Ovary (tissue), 9 donors: Measurements from ENCODE around the gene UBN1. TPM values are rescaled to one million over a fixed set of nuclear protein-coding genes. Genes with fewer than 3 reads are reported as not detected.

Experiments used
- DNase-seq, 5 donors: peaks; one replicate each; pipeline ENCODE4 v3.0.0-alpha.2; 2019 to 2020
- H3K27ac ChIP-seq, 2 donors: fragments of 200-600 bp; one replicate each; pipeline versions ENCODE4 v1.5.1 to v1.8.0; 2019 to 2022
- H3K27me3 ChIP-seq: fragments of 200-600 bp; one replicate; pipeline ENCODE4 v1.8.0; 2022
- H3K36me3 ChIP-seq: fragments of 200-600 bp; sonication (generic); one replicate; pipeline ENCODE4 v1.5.1; 2019
- H3K4me1 ChIP-seq: one replicate; pipeline ENCODE4 v1.8.1; 2013; ENCODE audit warnings: mild to moderate bottlenecking, moderate library complexity; ENCODE audit not compliant: insufficient read depth
- H3K4me3 ChIP-seq: fragments of 200-600 bp; sonication (generic); one replicate; pipeline ENCODE4 v1.5.1; 2017
- H3K9me3 ChIP-seq, 2 donors: fragments of 200-600 bp in 1 of 2; sonication (generic) in 1 of 2; one replicate each; pipeline versions ENCODE4 v1.5.1 to v1.8.1; 2013 to 2019; ENCODE audit warnings: mild to moderate bottlenecking in 1 of 2, moderate library complexity in 1 of 2
- EP300 ChIP-seq: sonication (generic); formaldehyde crosslinking; IDR thresholded peaks from one replicate; pipeline ENCODE4 v1.6.1; 2017; ENCODE audit warnings: antibody characterized with exemption
- POLR2A ChIP-seq: fragments of 450-650 bp; IDR thresholded peaks from one replicate; pipeline ENCODE4 v1.6.1; 2017; ENCODE audit warnings: antibody characterized with exemption, mild to moderate bottlenecking, moderate library complexity
- WGBS, 3 donors: extraction: QIAGEN DNeasy Blood & Tissue Kit in 1 of 3; methylation state at CpG; one replicate each; pipeline versions ENCODE4 v1.1.5 to v1.1.7; 2013 to 2017; 5-methylcytosine and 5-hydroxymethylcytosine counted together
- intact Hi-C, 4 donors: fragments of 100-400 bp; cut with DNase I; formaldehyde crosslinking; loops; one replicate each; pipeline versions ENCODE4 v1.11.0 to v1.15.1; 2022 to 2023
- polyA plus RNA-seq, 2 donors: library from polyadenylated mRNA; stranded (reverse); fragments of 200-250 nt in 1 of 2; fragments of 350-450 nt in 1 of 2; fragmentation: Illumina TruSeq in 1 of 2; extraction: RNeasy Lipid Tissue Mini Kit (QIAGEN cat#74804) in 1 of 2; gene quantifications; one replicate each; pipeline ENCODE4 v1.2.3, GENCODE V29; 2013 to 2014
- total RNA-seq, 7 donors: library from RNA; depleted of rRNA in 2 of 7; stranded (reverse); fragments of >200 nt in 2 of 7; fragmentation: NEBNext Ultra II Directional in 3 of 7; extraction: Animal tissue kit (Norgen Biotek cat#: 25700) in 3 of 7; gene quantifications; one replicate each; pipeline versions ENCODE4 v1.1.0 to v1.2.4, GENCODE V29; 2016 to 2023
- TF ChIP-seq, protein P1 (sequence below), 3 donors: fragments of 450-650 bp in 2 of 3; fragments of 200-600 bp in 1 of 3; IDR thresholded peaks; one replicate each; pipeline versions ENCODE4 v1.5.1 to v1.8.0; 2016 to 2022; ENCODE audit warnings: antibody characterized with exemption in 3 of 3, mild to moderate bottlenecking in 1 of 3
- donor health status: DM: no; HTN: no; CAD: no; lungs with moderate emphysema.
- donor health status: DM: no; HTN: no; CAD: no.
- donor health status: Bipolar disorder and iron deficiency.
- donor health status: DM: yes; HTN: yes; CAD: no.
- donor health status: DM: no; HTN: no; CAD: no.
- donor health status: DM: yes; HTN: yes; CAD: no.

The UBN1 gene
- total and polyA plus RNA-seq, 9 donors: 14.5 to 41.3 (median 24.0) TPM

DNA sequence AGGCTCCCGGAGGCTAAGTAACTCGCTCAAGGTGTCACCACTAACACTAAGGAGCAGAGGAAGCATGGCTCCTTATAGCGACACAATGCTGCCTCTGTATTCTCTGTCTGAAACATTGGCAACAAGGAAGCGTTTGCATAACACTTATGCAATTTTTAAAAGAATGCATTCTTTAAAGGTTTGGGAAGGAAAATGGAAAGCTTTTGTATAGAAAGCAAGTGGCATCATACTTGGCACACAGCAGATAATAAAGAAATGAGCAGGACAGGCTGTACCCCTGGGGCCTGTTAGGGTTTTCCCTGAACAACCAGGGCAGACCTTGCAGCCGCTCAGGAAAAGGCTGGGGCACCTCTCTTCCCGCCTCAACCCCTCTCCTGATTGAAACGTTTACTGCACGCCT lies 52.8 kb downstream of the UBN1 start:
- intact Hi-C loops: no loop called here
- 58 to 67% (median 65%) methylated on average over 8 of the region's 8 CpGs for WGBS, 3 donors
- H3K36me3 ChIP-seq: no peaks in the 10 kb centered on the region

DNA sequence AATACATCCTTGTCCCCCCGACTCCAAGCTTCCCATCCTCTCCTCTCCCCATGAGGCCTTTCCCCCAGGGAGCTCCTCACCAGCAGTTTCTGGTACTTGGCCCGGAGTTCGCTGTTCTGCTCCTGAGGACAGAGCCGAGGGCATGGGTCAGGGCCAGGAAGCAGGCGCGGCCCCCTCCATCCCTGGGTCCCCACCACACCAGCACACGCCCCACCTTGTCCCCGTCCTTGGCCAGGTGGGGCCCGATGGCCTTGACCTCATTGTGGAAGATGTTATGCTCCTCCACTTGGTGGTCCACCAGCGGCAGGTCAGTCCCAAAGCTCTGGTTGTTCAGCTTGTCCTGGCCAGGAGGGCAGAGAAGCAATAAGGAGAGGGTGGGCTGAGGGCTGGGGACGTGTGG lies 53.5 kb downstream of the UBN1 start:
- H3K36me3 ChIP-seq: no peaks in the 10 kb centered on the region
- 68 to 78% (median 76%) methylated on average over 11 of the region's 11 CpGs for WGBS, 3 donors
- no peak overlapping the region for H3K4me3 ChIP-seq
- TF ChIP-seq POLR2A: no peak
- TF ChIP-seq, protein P1, sequence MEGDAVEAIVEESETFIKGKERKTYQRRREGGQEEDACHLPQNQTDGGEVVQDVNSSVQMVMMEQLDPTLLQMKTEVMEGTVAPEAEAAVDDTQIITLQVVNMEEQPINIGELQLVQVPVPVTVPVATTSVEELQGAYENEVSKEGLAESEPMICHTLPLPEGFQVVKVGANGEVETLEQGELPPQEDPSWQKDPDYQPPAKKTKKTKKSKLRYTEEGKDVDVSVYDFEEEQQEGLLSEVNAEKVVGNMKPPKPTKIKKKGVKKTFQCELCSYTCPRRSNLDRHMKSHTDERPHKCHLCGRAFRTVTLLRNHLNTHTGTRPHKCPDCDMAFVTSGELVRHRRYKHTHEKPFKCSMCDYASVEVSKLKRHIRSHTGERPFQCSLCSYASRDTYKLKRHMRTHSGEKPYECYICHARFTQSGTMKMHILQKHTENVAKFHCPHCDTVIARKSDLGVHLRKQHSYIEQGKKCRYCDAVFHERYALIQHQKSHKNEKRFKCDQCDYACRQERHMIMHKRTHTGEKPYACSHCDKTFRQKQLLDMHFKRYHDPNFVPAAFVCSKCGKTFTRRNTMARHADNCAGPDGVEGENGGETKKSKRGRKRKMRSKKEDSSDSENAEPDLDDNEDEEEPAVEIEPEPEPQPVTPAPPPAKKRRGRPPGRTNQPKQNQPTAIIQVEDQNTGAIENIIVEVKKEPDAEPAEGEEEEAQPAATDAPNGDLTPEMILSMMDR (IDR thresholded peaks at IDR 0.05): no peak
- TF ChIP-seq EP300: no peak
- H3K9me3 ChIP-seq: no peaks in the 10 kb centered on the region
- no peaks in the 10 kb centered on the region for H3K4me1 ChIP-seq
- H3K27ac ChIP-seq: no peak overlapping the region
- H3K27me3 ChIP-seq: no peaks in the 10 kb centered on the region
- DNase-seq: no peak
- intact Hi-C loops: no loop called here

More for the DNA sequence above, 52.8 kb downstream of the UBN1 start:
- Histone ChIP-seq H3K4me3 (no peak overlapping the region), H3K27ac (no peak overlapping the region), H3K4me1 (no peaks in the 10 kb centered on the region), H3K27me3 (no peaks in the 10 kb centered on the region), H3K9me3 (no peaks in the 10 kb centered on the region)
- no peak for DNase-seq
- TF ChIP-seq, protein P1 (IDR thresholded peaks at IDR 0.05): no peak
- TF ChIP-seq EP300: no peak
- no peak for TF ChIP-seq POLR2A

DNA sequence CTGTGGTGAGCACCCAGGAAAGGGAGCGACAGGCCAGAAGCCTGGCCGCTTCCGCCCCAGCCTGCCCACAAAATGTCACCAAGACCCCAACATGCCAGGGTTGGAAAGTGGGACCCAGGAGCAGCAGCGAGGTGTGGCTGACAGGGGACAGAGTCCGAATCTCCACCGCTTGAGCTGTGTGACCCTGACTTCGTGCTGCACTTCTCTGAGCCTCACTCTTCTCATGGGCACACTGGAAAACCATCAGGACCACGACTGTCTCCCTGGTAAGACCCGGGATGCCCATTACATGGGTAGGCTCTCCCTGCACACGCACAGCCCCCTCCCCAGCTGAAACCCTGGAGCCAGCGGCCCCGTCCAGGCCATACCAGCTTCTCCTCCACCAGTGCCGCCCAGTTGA lies 54.8 kb downstream of the UBN1 start:
- Histone ChIP-seq H3K36me3 (no peaks in the 10 kb centered on the region), H3K4me1 (no peaks in the 10 kb centered on the region), H3K27me3 (no peaks in the 10 kb centered on the region), H3K27ac (no peak overlapping the region), H3K4me3 (no peak overlapping the region), H3K9me3 (no peaks in the 10 kb centered on the region)
- WGBS, 3 donors: 87 to 93% (median 87%) methylated on average over 13 of the region's 13 CpGs
- intact Hi-C loops: no loop called here
- DNase-seq: no peak
- TF ChIP-seq POLR2A: no peak
- TF ChIP-seq, protein P1 (IDR thresholded peaks at IDR 0.05): no peak
- TF ChIP-seq EP300: no peak

DNA sequence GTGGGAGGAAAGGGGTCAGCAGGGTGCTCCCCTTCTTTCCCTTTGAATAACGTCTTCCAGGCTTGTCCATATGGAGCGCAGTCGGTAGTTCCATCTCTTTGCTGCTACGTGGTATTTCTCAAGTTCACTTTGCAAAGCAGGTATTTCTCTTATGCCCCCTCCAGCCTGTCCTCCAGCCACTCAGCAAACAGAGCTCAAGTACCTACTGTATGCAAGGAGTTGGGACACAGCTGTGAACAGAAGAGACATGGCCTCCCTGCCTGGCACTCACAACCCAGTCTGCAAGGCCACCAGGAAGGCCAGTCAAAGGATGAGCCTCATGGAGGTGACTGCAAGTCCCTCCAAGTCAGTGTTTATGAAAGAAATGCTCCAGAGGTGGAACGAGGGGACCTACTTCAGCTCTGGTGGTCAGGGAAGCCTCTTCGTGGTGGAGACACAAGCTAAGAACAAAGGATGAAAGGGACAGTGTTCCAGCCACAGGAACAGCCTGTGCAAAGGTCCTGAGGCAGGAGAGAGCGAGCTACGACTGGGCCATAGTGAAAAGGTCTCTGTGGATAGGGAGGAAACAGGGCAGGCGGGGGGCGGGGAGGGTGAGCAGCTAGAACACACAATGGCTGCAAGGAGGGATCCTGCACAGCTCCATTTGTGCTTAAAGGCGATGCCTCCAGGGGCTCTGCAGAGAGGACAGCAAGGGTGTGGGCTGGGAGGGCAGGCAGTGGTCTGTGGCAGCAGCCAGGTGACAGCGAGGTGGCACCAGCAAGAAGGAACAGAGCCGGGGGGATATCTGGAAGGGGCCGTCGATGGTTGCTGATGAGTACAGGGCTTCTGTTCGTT lies 57.0 kb downstream of the UBN1 start:
- H3K27ac ChIP-seq: no peak overlapping the region
- no peaks in the 10 kb centered on the region for H3K9me3 ChIP-seq
- TF ChIP-seq POLR2A: no peak
- H3K27me3 ChIP-seq: no peaks in the 10 kb centered on the region
- WGBS, 3 donors: 72 to 77% (median 75%) methylated on average over 16 of the region's 16 CpGs
- H3K4me3 ChIP-seq: no peak overlapping the region
- H3K4me1 ChIP-seq: no peaks in the 10 kb centered on the region
- intact Hi-C loops: no loop called here
- no peak for DNase-seq
- H3K36me3 ChIP-seq: no peaks in the 10 kb centered on the region

DNA sequence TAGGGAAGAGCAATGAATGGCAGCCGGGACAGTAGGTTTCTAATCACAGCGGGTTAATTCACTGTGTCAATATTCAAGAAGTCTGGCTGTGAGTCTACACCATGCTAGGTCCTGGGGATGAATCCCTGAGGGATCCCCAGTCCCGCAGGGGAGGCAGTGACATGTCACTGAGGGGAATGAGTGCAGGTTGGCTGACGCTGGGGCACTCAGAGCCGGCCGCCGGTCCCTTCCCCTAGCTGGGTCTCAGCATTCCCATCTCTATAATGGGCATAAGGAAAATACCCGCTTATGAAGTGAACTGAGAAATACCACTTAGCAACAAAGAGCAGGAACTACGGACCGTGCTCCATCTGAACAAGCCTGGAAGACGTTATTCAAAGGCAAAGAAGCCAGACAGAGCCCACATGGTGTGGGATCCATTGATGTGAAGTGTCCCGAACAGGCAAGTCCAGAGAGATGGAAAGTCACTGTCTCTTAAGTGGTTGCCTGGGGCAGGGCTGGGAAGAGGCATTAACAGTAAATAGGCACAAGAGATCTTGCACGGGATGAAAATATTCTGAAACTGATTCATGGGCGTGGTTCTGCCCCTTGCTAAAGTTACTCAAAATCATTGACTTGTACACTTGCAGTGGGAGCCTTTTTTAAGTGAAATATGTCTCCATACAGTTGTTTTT lies 57.8 kb downstream of the UBN1 start:
- Histone ChIP-seq H3K9me3 (no peaks in the 10 kb centered on the region), H3K36me3 (no peaks in the 10 kb centered on the region), H3K4me1 (no peaks in the 10 kb centered on the region), H3K4me3 (no peak overlapping the region), H3K27me3 (no peaks in the 10 kb centered on the region), H3K27ac (no peak overlapping the region)
- DNase-seq: no peak
- intact Hi-C loops: no loop called here
- WGBS, 3 donors: 82 to 88% (median 84%) methylated on average over 14 of the region's 14 CpGs
- TF ChIP-seq EP300: no peak
